GM23338 (cell line): ENCODE results near the gene ERBB4. TPM values are rescaled to one million over a fixed set of nuclear protein-coding genes. Genes with fewer than 3 reads are reported as not detected.
A peak's percentile ranks its signal among the peaks of the same experiment; 100 is the strongest.

ENCODE experiments used
- ATAC-seq: fragments of 200-7000 bp; cut with Tn5 transposase; 3 replicates; pipeline ENCODE4 v1.9.1; 2020
- DNase-seq: peaks from one replicate; pipeline ENCODE4 v3.0.0-alpha.2; 2015; ENCODE audit warnings: low spot score
- H2AFZ ChIP-seq: fragments of 200-600 bp; sonication (generic); 2 replicates; pipeline ENCODE4 v1.8.0; 2016; ENCODE audit warnings: antibody characterized with exemption, mild to moderate bottlenecking, moderate library complexity
- H3F3A ChIP-seq: fragments of 200-600 bp; sonication (generic); replicated peaks from 2 replicates; pipeline ENCODE4 v1.8.0; 2017; ENCODE audit warnings: antibody characterized with exemption, mixed run types, low read depth
- H3K27ac ChIP-seq: fragments of 200-600 bp; sonication (generic); 2 replicates; pipeline ENCODE4 v1.6.1; 2016; ENCODE audit warnings: low read depth
- H3K27me3 ChIP-seq: fragments of 200-600 bp; sonication (generic); 2 replicates; pipeline ENCODE4 v1.8.0; 2016; ENCODE audit warnings: mild to moderate bottlenecking, mixed run types, moderate library complexity; ENCODE audit not compliant: insufficient read depth
- H3K36me3 ChIP-seq: fragments of 200-600 bp; sonication (generic); 2 replicates; pipeline ENCODE4 v1.8.0; 2016; ENCODE audit warnings: mild to moderate bottlenecking; ENCODE audit not compliant: insufficient read depth
- H3K4me1 ChIP-seq: fragments of 200-600 bp; sonication (generic); 2 replicates; pipeline ENCODE4 v1.8.0; 2016; ENCODE audit warnings: mild to moderate bottlenecking, moderate library complexity; ENCODE audit not compliant: insufficient read depth
- H3K4me2 ChIP-seq: fragments of 200-600 bp; sonication (generic); 2 replicates; pipeline ENCODE4 v1.7.1; 2017; ENCODE audit warnings: mixed run types
- H3K4me3 ChIP-seq: fragments of 200-600 bp; sonication (generic); 2 replicates; pipeline ENCODE4 v1.6.1; 2016; ENCODE audit warnings: mixed run types
- H3K79me2 ChIP-seq: fragments of 200-600 bp; sonication (generic); replicated peaks from 2 replicates; pipeline ENCODE4 v1.8.0; 2017; ENCODE audit warnings: mild to moderate bottlenecking; ENCODE audit not compliant: insufficient read depth
- H3K9me2 ChIP-seq: fragments of 200-600 bp; sonication (generic); 2 replicates; pipeline ENCODE4 v1.8.0; 2017; ENCODE audit not compliant: insufficient read depth
- H4K20me1 ChIP-seq: fragments of 200-600 bp; sonication (generic); replicated peaks from 2 replicates; pipeline ENCODE4 v1.8.0; 2017; ENCODE audit warnings: mild to moderate bottlenecking; ENCODE audit not compliant: insufficient read depth
- H3K27ac Mint-ChIP-seq: 2 replicates; pipeline ENCODE4 v1.8.0; 2020; ENCODE audit warnings: inconsistent platforms, mild to moderate bottlenecking, moderate library complexity, mixed read lengths
- H3K27me3 Mint-ChIP-seq: 3 replicates; pipeline ENCODE4 v1.8.0; 2022; ENCODE audit warnings: low read depth, mild to moderate bottlenecking, moderate library complexity, mixed read lengths, inconsistent platforms; ENCODE audit not compliant: insufficient read depth, poor library complexity
- H3K36me3 Mint-ChIP-seq: 3 replicates; pipeline ENCODE4 v1.8.0; 2021; ENCODE audit warnings: low read depth, mild to moderate bottlenecking, inconsistent platforms, moderate library complexity, mixed read lengths
- H3K4me1 Mint-ChIP-seq: 3 replicates; pipeline ENCODE4 v1.8.0; 2020; ENCODE audit warnings: mild to moderate bottlenecking, inconsistent platforms, mixed read lengths
- H3K4me3 Mint-ChIP-seq: 3 replicates; pipeline ENCODE4 v1.8.0; 2021; ENCODE audit warnings: moderate library complexity, mild to moderate bottlenecking, inconsistent platforms, mixed read lengths
- H3K9me3 Mint-ChIP-seq: 3 replicates; pipeline ENCODE4 v1.8.0; 2020; ENCODE audit warnings: moderate library complexity, mild to moderate bottlenecking, inconsistent platforms, mixed read lengths
- CTCF ChIP-seq, 2 experiments: fragments of 200-600 bp in 1 of 2; sonication (generic) in 1 of 2; conservative IDR thresholded peaks; 2 replicates each; pipeline versions ENCODE4 v1.5.1 to v1.6.1; 2016 to 2017; ENCODE audit warnings: antibody characterized with exemption in 2 of 2, low read depth in 2 of 2, mild to moderate bottlenecking in 2 of 2, moderate library complexity in 1 of 2
- EZH2 ChIP-seq: fragments of 200-600 bp; sonication (generic); IDR thresholded peaks from one replicate; pipeline ENCODE4 v1.8.0; 2017; ENCODE audit warnings: antibody characterized with exemption, mild to moderate bottlenecking, low read depth; ENCODE audit not compliant: unreplicated experiment
- NANOG ChIP-seq: IDR thresholded peaks from 2 replicates; pipeline ENCODE4 v1.6.1; 2016; ENCODE audit warnings: antibody characterized with exemption, borderline replicate concordance
- POLR2AphosphoS5 ChIP-seq: IDR thresholded peaks from 2 replicates; pipeline ENCODE4 v1.6.1; 2016; ENCODE audit warnings: antibody characterized with exemption, low read depth
- STAT1 ChIP-seq: IDR thresholded peaks from one replicate; pipeline ENCODE4 v1.6.1; 2016; ENCODE audit warnings: antibody characterized with exemption; ENCODE audit not compliant: unreplicated experiment
- ZNF331 ChIP-seq: fragments of 250-450 bp; sonication (Bioruptor Pico); IDR thresholded peaks from 2 replicates; pipeline ENCODE4 v1.5.0; 2020; ENCODE audit warnings: low read depth, mild to moderate bottlenecking, moderate library complexity
- ZNF462 ChIP-seq: fragments of 250-450 bp; sonication (Bioruptor Pico); IDR thresholded peaks from 2 replicates; pipeline ENCODE4 v1.5.0; 2020; ENCODE audit warnings: mild to moderate bottlenecking, moderate library complexity
- polyA plus RNA-seq: library from polyadenylated mRNA; unstranded; fragments of >200 nt; fragmentation: Nextera tagmentation; extraction: Ambion mirVana; gene quantifications from 2 replicates; pipeline ENCODE4 v1.2.1, GENCODE V29; 2016
- total RNA-seq: library from RNA; depleted of rRNA; stranded (reverse); fragments of >200 nt; shearing (Covaris generic); gene quantifications from 2 replicates; pipeline ENCODE4 v1.2.3, GENCODE V29; 2014

The ERBB4 gene
- total and polyA plus RNA-seq, 2 experiments from 2014 or later = 0.73 to 1.1 TPM

DNA sequence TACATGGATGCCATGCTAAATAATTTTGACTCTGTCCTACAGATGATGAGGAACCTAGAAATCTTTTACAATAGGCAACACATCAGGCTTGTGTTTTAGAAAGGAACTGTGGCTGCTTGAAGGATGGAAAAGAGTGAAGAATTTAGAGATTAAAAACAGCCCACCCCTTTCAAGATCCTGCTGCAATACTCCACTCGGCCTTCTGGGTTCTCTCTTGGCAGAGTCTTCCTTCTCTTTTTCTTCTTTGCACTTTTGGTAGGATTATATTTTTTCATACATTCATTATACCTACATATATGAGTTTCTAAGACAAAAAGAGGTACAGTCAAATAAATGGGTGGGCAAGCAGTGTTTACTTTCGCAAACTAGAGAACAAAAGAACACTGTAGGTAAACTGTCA, 474.3 kb downstream of the ERBB4 start:
- H3K9me3 Mint-ChIP-seq = peaks cover 7% of the 10 kb centered on the region
- ATAC-seq = peak; percentile 43; the same call in 2 of the 3 replicates
- H3K4me1 Mint-ChIP-seq = peaks cover 4% of the 10 kb centered on the region; the same call in 1 of the 3 replicates
- no peak overlapping the region for H3K27ac ChIP-seq
- no peak for TF ChIP-seq ZNF462 (CRISPR knock-in tag)
- no peak for TF ChIP-seq ZNF331 (CRISPR knock-in tag)
- TF ChIP-seq NANOG = no peak
- TF ChIP-seq POLR2AphosphoS5 = no peak
- TF ChIP-seq STAT1 = no peak
- TF ChIP-seq CTCF (conservative IDR thresholded peaks at IDR 0.05; ENCODE audit: low read depth in 2 of 2) = peak; percentile 20 to 34; a peak in 1 of 4 replicates
- TF ChIP-seq EZH2 = no peak
- H3K36me3 Mint-ChIP-seq = no peaks in the 10 kb centered on the region
- H3K4me3 ChIP-seq = no peak overlapping the region
- H3K9me2 ChIP-seq = no peaks in the 10 kb centered on the region
- H3K4me3 Mint-ChIP-seq = no peak overlapping the region
- H3K27ac Mint-ChIP-seq = no peak overlapping the region
- H3K27me3 Mint-ChIP-seq = peaks cover 1% of the 10 kb centered on the region
- no peaks in the 10 kb centered on the region; the same call in 1 of the 2 replicates for H3K36me3 ChIP-seq
- no peaks in the 10 kb centered on the region for H3K79me2 ChIP-seq
- no peaks in the 10 kb centered on the region for H3F3A ChIP-seq
- no peaks in the 10 kb centered on the region for H4K20me1 ChIP-seq
- H3K27me3 ChIP-seq = no peaks in the 10 kb centered on the region
- H3K4me2 ChIP-seq = no peak overlapping the region
- peak; percentile 27 for DNase-seq
- no peaks in the 10 kb centered on the region for H3K4me1 ChIP-seq
- H2AFZ ChIP-seq = no peak overlapping the region
